Omental fat pad (tissue), 4 donors: ENCODE data around the gene SVIP. TPM values are rescaled to one million over a fixed set of nuclear protein-coding genes. Genes with fewer than 3 reads are reported as not detected.

ENCODE experiments used
- ATAC-seq: fragments of 150-250 bp; one replicate; pipeline ENCODE4 v1.9.1; 2016; ENCODE audit warnings: mild to moderate bottlenecking, moderate library complexity; ENCODE audit not compliant: low FRiP score
- DNase-seq: peaks from one replicate; pipeline ENCODE4 v3.0.0-alpha.2; 2019; ENCODE audit warnings: low spot score
- CTCF ChIP-seq, 3 donors: fragments of 450-650 bp; IDR thresholded peaks; one replicate each; pipeline ENCODE4 v1.5.1; 2016 to 2017; ENCODE audit warnings: antibody characterized with exemption in 3 of 3, mild to moderate bottlenecking in 3 of 3, moderate library complexity in 2 of 3
- total RNA-seq, 4 donors: library from RNA; depleted of rRNA; stranded (reverse); fragments of >200 nt; gene quantifications; one replicate each; pipeline ENCODE4 v1.1.0, GENCODE V29; 2016

SVIP gene
- total RNA-seq, 4 donors from 2014 or later = 4.2 to 14.7 (median 5.3) TPM

GRCh38 chr11:22859756-22860155 is 30.2 kb upstream of the SVIP start:
- DNase-seq = no peak
- no peak for ATAC-seq
- TF ChIP-seq CTCF (IDR thresholded peaks at IDR 0.05) = no peak

GRCh38 chr11:22851477-22851876 is 21.9 kb upstream of the SVIP start:
- DNase-seq = no peak
- ATAC-seq = no peak

GRCh38 chr11:22846726-22847125 is 17.1 kb upstream of the SVIP start:
- no peak for TF ChIP-seq CTCF (IDR thresholded peaks at IDR 0.05)
- no peak for ATAC-seq
- no peak for DNase-seq

More at GRCh38 chr11:22851477-22851876, 21.9 kb upstream of the SVIP start:
- no peak for TF ChIP-seq CTCF (IDR thresholded peaks at IDR 0.05)

DNA sequence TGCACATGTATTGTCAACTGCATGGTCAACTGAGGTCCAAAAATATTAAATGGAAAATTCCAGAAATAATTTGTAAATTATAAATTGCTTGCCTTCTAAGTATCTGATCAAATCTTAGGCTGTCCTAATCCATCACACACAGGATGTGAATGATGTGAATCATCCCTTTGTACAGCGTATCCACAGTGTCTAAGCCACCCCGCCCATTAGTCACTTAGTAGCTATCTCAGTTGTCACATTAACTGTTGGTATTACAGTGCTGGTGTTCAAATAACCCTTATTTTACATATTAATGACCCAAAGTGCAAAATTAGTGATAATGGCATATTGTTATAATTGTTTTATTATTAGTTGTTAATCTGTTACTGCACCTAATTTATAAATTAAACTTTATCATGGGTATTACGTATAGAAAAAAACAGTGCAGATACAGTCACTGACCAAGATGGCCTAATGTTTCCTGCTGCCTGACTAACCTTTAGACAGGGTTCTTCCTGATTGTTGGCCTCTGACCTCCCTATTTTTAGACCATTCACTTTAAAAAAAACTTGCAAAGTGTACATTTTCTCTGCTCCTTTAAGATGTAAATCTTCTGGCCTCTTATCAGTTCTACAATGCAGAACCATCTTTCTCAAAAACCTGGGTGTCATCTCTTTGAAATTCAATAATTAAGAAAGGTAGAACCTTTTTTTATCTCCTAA is 2.9 kb upstream of the SVIP start:
- ATAC-seq = no peak

GRCh38 chr11:22830082-22830414 is 447 bp upstream of the SVIP start:
- TF ChIP-seq CTCF (IDR thresholded peaks at IDR 0.05) = no peak
- ATAC-seq = no peak
- no peak for DNase-seq

More for the DNA sequence above, 2.9 kb upstream of the SVIP start:
- DNase-seq = no peak
- no peak for TF ChIP-seq CTCF (IDR thresholded peaks at IDR 0.05)

DNA sequence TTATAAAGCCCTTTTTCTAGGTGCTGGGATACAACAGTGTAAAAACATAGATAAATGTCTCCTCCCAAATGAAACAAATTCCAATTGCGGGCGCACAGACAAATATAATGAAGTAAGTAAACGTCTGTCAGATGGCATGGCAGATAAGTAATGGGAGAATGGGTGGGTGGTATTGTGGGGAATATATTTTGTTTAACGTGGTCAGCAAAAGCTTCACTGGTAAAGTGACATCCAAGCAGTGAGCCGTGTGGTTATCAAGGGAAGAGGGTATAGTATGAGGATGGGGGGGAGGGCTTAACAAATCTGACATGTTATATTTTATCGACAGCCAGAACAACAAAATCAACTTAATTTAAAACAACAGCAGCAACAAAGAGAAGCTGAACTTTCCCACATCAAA is 1.2 kb downstream of the SVIP start:
- no peak for TF ChIP-seq CTCF (IDR thresholded peaks at IDR 0.05)
- no peak for DNase-seq
- ATAC-seq = no peak

DNA sequence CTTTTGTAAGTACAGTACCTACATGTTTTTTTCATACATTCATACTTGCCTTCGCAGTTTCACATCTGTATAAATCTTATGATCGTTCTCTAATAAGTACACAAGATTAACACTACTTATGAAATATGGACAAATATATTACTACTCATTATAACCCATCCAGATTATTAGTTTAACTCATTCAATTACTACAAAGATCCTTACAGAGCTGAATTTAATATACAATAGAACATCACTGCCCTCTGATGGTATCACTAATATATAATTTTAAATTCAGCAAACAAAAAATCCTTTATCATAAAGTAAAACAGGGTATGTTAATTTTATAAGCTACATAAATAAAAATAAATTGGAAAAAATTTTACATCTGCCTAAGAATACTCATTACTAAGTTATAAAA is 7.4 kb downstream of the SVIP start:
- TF ChIP-seq CTCF (IDR thresholded peaks at IDR 0.05) = no peak
- ATAC-seq = no peak
- DNase-seq = no peak
